ENCODE data around the gene UACA. TPM values are rescaled to one million over a fixed set of nuclear protein-coding genes. Genes with fewer than 3 reads are reported as not detected.

Gene UACA
- total RNA-seq, result 22.4 TPM

GRCh38 chr15:70763120-70763949 lies at the start of gene UACA:
UACA (minus strand) TSS chr15:70763558; CDS start chr15:70763407, 151 bp downstream.

Other genes with a start within 250 kb of the UACA start
- gene LARP6, start 90.6 kb upstream of the UACA start, total RNA-seq, result 11.3 TPM
- gene THAP10, start 128.9 kb upstream of the UACA start, total RNA-seq, result 6.0 TPM
- 133 TPM for gene LRRC49, start 129.3 kb upstream of the UACA start, total RNA-seq